Measurements from ENCODE around the gene TLK1.

Gene TLK1
- 63.9 to 153 (median 85.2) reads per million in 9 experiments for total RNA-seq

- peak within 1 kb of the TSS; percentile 97 to 98 for H3K27ac Mint-ChIP-seq
- H3K36me3 Mint-ChIP-seq (ENCODE audit: insufficient read depth): peaks cover 17% of the 10 kb centered on the region
- H3K4me1 Mint-ChIP-seq (ENCODE audit: low read depth in 2 of 2): peaks cover 40 to 48% of the 10 kb centered on the region in 2 donors
- no peaks in the 10 kb centered on the region for H3K27me3 Mint-ChIP-seq
- DNase-seq (peak; percentile 63 to 67 (median 65)), ATAC-seq (replicated peaks) (peak; percentile 76)
- H3K4me3 Mint-ChIP-seq: peak within 1 kb of the TSS; percentile 95 to 97
- H3K9me3 Mint-ChIP-seq: no peaks in the 10 kb centered on the region
Observed at GRCh38 chr2:171160119-171160955, at the start of gene TLK1. Gene TLK1, minus strand, starts transcription at chr2:171160893. Its CDS starts 465 bp downstream, at chr2:171160428.

- ATAC-seq (replicated peaks) (no peak), DNase-seq (no peak)
- Mint-ChIP-seq H3K36me3 (ENCODE audit: insufficient read depth) (no peaks in the 10 kb centered on the region), H3K27me3 (no peaks in the 10 kb centered on the region), H3K4me3 (peak overlapping the region; percentile 48 to 60), H3K27ac (peak overlapping the region; percentile 28 to 42), H3K4me1 (ENCODE audit: low read depth in 2 of 2) (peaks cover 8% of the 10 kb centered on the region in 2 donors), H3K9me3 (no peaks in the 10 kb centered on the region)
Observed at GRCh38 chr2:171210216-171210863, 49.6 kb upstream of the TLK1 start.

- no peak for DNase-seq
- H3K27ac Mint-ChIP-seq: no peak overlapping the region
- H3K4me1 Mint-ChIP-seq (ENCODE audit: low read depth in 2 of 2): peaks cover 8% of the 10 kb centered on the region in 2 donors
- no peaks in the 10 kb centered on the region for H3K27me3 Mint-ChIP-seq
- H3K4me3 Mint-ChIP-seq: no peak overlapping the region
- no peak for ATAC-seq (replicated peaks)
- no peaks in the 10 kb centered on the region for H3K9me3 Mint-ChIP-seq
- no peaks in the 10 kb centered on the region for H3K36me3 Mint-ChIP-seq (ENCODE audit: insufficient read depth)
Observed at GRCh38 chr2:171208657-171209056, 48.0 kb upstream of the TLK1 start.

- H3K4me3 Mint-ChIP-seq: no peak overlapping the region
- H3K4me1 Mint-ChIP-seq (ENCODE audit: low read depth in 2 of 2): peaks cover 8% of the 10 kb centered on the region in 2 donors
- no peak overlapping the region for H3K27ac Mint-ChIP-seq
- H3K27me3 Mint-ChIP-seq: peaks cover 0 to 5% of the 10 kb centered on the region in 2 donors
- DNase-seq (no peak), ATAC-seq (replicated peaks) (no peak)
- no peaks in the 10 kb centered on the region for H3K9me3 Mint-ChIP-seq
- H3K36me3 Mint-ChIP-seq (ENCODE audit: insufficient read depth): no peaks in the 10 kb centered on the region
Observed at GRCh38 chr2:171206422-171207115, 45.9 kb upstream of the TLK1 start.

GRCh38 chr2:171205551-171205950, 44.9 kb upstream of the TLK1 start:
- ATAC-seq (replicated peaks) (no peak), DNase-seq (no peak)
- H3K36me3 Mint-ChIP-seq (ENCODE audit: insufficient read depth): no peaks in the 10 kb centered on the region
- H3K4me1 Mint-ChIP-seq (ENCODE audit: low read depth in 2 of 2): peaks cover 1 to 4% of the 10 kb centered on the region in 2 donors
- H3K9me3 Mint-ChIP-seq: no peaks in the 10 kb centered on the region
- H3K4me3 Mint-ChIP-seq: no peak overlapping the region
- peaks cover 0 to 7% of the 10 kb centered on the region in 2 donors for H3K27me3 Mint-ChIP-seq
- no peak overlapping the region for H3K27ac Mint-ChIP-seq

GRCh38 chr2:171201767-171202166, 41.1 kb upstream of the TLK1 start:
- no peak for DNase-seq
- H3K27me3 Mint-ChIP-seq: peaks cover 0 to 7% of the 10 kb centered on the region in 2 donors
- no peak overlapping the region for H3K4me3 Mint-ChIP-seq
- no peaks in the 10 kb centered on the region for H3K36me3 Mint-ChIP-seq (ENCODE audit: insufficient read depth)
- H3K9me3 Mint-ChIP-seq: no peaks in the 10 kb centered on the region
- no peak for ATAC-seq (replicated peaks)
- H3K27ac Mint-ChIP-seq: no peak overlapping the region
- H3K4me1 Mint-ChIP-seq (ENCODE audit: low read depth in 2 of 2): no peaks in the 10 kb centered on the region

GRCh38 chr2:171201271-171201670, 40.6 kb upstream of the TLK1 start:
- DNase-seq: no peak
- H3K27me3 Mint-ChIP-seq: peaks cover 0 to 7% of the 10 kb centered on the region in 2 donors
- no peaks in the 10 kb centered on the region for H3K36me3 Mint-ChIP-seq (ENCODE audit: insufficient read depth)
- H3K9me3 Mint-ChIP-seq: no peaks in the 10 kb centered on the region
- H3K4me1 Mint-ChIP-seq (ENCODE audit: low read depth in 2 of 2): no peaks in the 10 kb centered on the region
- H3K4me3 Mint-ChIP-seq: no peak overlapping the region
- H3K27ac Mint-ChIP-seq: no peak overlapping the region
- ATAC-seq (replicated peaks): no peak

GRCh38 chr2:171200469-171200868, 39.8 kb upstream of the TLK1 start:
- DNase-seq (no peak), ATAC-seq (replicated peaks) (no peak)
- H3K4me1 Mint-ChIP-seq (ENCODE audit: low read depth in 2 of 2): no peaks in the 10 kb centered on the region
- H3K36me3 Mint-ChIP-seq (ENCODE audit: insufficient read depth): no peaks in the 10 kb centered on the region
- no peak overlapping the region for H3K4me3 Mint-ChIP-seq
- no peaks in the 10 kb centered on the region for H3K9me3 Mint-ChIP-seq
- H3K27me3 Mint-ChIP-seq: peaks cover 0 to 7% of the 10 kb centered on the region in 2 donors
- no peak overlapping the region for H3K27ac Mint-ChIP-seq

GRCh38 chr2:171191021-171191420, 30.3 kb upstream of the TLK1 start:
- DNase-seq (no peak), ATAC-seq (replicated peaks) (no peak)
- Mint-ChIP-seq H3K27ac (no peak overlapping the region), H3K36me3 (ENCODE audit: insufficient read depth) (no peaks in the 10 kb centered on the region), H3K27me3 (no peaks in the 10 kb centered on the region), H3K4me1 (ENCODE audit: low read depth in 2 of 2) (no peaks in the 10 kb centered on the region), H3K9me3 (no peaks in the 10 kb centered on the region), H3K4me3 (no peak overlapping the region)

GRCh38 chr2:171187819-171188218, 27.1 kb upstream of the TLK1 start:
- Mint-ChIP-seq H3K4me3 (no peak overlapping the region), H3K4me1 (ENCODE audit: low read depth in 2 of 2) (no peaks in the 10 kb centered on the region), H3K27ac (no peak overlapping the region), H3K9me3 (no peaks in the 10 kb centered on the region), H3K27me3 (peaks cover 11 to 12% of the 10 kb centered on the region in 2 donors), H3K36me3 (ENCODE audit: insufficient read depth) (no peaks in the 10 kb centered on the region)
- ATAC-seq (replicated peaks) (no peak), DNase-seq (no peak)

GRCh38 chr2:171187177-171187576, 26.5 kb upstream of the TLK1 start:
- no peak for ATAC-seq (replicated peaks)
- Mint-ChIP-seq H3K27ac (no peak overlapping the region), H3K4me1 (ENCODE audit: low read depth in 2 of 2) (no peaks in the 10 kb centered on the region), H3K27me3 (peaks cover 11 to 12% of the 10 kb centered on the region in 2 donors), H3K9me3 (no peaks in the 10 kb centered on the region), H3K36me3 (ENCODE audit: insufficient read depth) (no peaks in the 10 kb centered on the region), H3K4me3 (no peak overlapping the region)
- no peak for DNase-seq

GRCh38 chr2:171185941-171186340, 25.2 kb upstream of the TLK1 start:
- H3K27me3 Mint-ChIP-seq: peaks cover 11 to 12% of the 10 kb centered on the region in 2 donors
- H3K4me1 Mint-ChIP-seq (ENCODE audit: low read depth in 2 of 2): no peaks in the 10 kb centered on the region
- H3K4me3 Mint-ChIP-seq: no peak overlapping the region
- DNase-seq (no peak), ATAC-seq (replicated peaks) (no peak)
- no peak overlapping the region for H3K27ac Mint-ChIP-seq
- H3K36me3 Mint-ChIP-seq (ENCODE audit: insufficient read depth): no peaks in the 10 kb centered on the region
- no peaks in the 10 kb centered on the region for H3K9me3 Mint-ChIP-seq

- Mint-ChIP-seq H3K27ac (no peak overlapping the region), H3K4me1 (ENCODE audit: low read depth in 2 of 2) (no peaks in the 10 kb centered on the region), H3K9me3 (no peaks in the 10 kb centered on the region), H3K36me3 (ENCODE audit: insufficient read depth) (no peaks in the 10 kb centered on the region), H3K4me3 (no peak overlapping the region), H3K27me3 (peaks cover 11 to 12% of the 10 kb centered on the region in 2 donors)
- DNase-seq (no peak), ATAC-seq (replicated peaks) (no peak)
Observed at GRCh38 chr2:171185165-171185818, 24.6 kb upstream of the TLK1 start.

Measured in effector memory CD8-positive, alpha-beta T cell (primary cell).